Esophagus muscularis mucosa (tissue), 3 donors: ENCODE data around the gene ZC3H7A.

Experiments used
- EP300 ChIP-seq: sonication (generic); formaldehyde crosslinking; IDR thresholded peaks from one replicate; pipeline ENCODE4 v1.6.1; 2017; ENCODE audit warnings: antibody characterized with exemption
- TF ChIP-seq, protein P1 (sequence below), 3 experiments: fragments of 200-600 bp in 2 of 3; fragments of 450-650 bp in 1 of 3; sonication (generic) in 2 of 3; IDR thresholded peaks; one replicate each; pipeline ENCODE4 v1.5.1; 2017 to 2019; ENCODE audit warnings: antibody characterized with exemption in 3 of 3, mild to moderate bottlenecking in 2 of 3, moderate library complexity in 1 of 3

DNA sequence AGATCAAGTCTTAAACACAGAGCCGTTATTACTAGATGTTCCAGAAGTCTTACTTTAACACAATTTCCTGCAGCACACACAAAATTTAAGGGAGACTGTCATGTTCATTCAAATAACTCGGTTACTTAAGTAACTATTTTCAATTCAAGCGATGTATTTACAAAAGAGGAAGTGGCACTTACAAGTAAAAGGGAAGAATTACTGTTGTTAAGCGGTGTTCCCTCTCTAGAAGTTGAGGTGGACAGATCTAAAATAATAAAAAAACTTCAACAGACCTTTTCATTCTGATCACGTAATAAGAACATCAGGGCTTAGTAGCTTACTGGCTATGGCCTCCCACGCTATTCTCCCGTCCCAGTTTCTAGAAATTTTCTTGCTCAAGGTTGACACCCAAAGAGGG lies 28.2 kb downstream of the ZC3H7A start:
- TF ChIP-seq, protein P1, sequence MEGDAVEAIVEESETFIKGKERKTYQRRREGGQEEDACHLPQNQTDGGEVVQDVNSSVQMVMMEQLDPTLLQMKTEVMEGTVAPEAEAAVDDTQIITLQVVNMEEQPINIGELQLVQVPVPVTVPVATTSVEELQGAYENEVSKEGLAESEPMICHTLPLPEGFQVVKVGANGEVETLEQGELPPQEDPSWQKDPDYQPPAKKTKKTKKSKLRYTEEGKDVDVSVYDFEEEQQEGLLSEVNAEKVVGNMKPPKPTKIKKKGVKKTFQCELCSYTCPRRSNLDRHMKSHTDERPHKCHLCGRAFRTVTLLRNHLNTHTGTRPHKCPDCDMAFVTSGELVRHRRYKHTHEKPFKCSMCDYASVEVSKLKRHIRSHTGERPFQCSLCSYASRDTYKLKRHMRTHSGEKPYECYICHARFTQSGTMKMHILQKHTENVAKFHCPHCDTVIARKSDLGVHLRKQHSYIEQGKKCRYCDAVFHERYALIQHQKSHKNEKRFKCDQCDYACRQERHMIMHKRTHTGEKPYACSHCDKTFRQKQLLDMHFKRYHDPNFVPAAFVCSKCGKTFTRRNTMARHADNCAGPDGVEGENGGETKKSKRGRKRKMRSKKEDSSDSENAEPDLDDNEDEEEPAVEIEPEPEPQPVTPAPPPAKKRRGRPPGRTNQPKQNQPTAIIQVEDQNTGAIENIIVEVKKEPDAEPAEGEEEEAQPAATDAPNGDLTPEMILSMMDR (IDR thresholded peaks at IDR 0.05): no peak
- no peak for TF ChIP-seq EP300
